Neural progenitor cell (in vitro differentiated cells): Measurements from ENCODE around the gene MOB1A.

Experiments
- EZH2 ChIP-seq: fragments of 200-600 bp; sonication (generic); IDR thresholded peaks from 2 replicates; pipeline ENCODE4 v1.6.1; 2017; ENCODE audit warnings: antibody characterized with exemption, mild to moderate bottlenecking, moderate library complexity
- EZH2phosphoT487 ChIP-seq: fragments of 200-600 bp; sonication (generic); IDR thresholded peaks from 2 replicates; pipeline ENCODE4 v1.6.1; 2017; ENCODE audit warnings: antibody characterized with exemption
- TF ChIP-seq, protein P1 (sequence below): fragments of 200-600 bp; sonication (generic); IDR thresholded peaks from 2 replicates; pipeline ENCODE4 v1.5.1; 2017; ENCODE audit warnings: antibody characterized with exemption, mild to moderate bottlenecking

DNA sequence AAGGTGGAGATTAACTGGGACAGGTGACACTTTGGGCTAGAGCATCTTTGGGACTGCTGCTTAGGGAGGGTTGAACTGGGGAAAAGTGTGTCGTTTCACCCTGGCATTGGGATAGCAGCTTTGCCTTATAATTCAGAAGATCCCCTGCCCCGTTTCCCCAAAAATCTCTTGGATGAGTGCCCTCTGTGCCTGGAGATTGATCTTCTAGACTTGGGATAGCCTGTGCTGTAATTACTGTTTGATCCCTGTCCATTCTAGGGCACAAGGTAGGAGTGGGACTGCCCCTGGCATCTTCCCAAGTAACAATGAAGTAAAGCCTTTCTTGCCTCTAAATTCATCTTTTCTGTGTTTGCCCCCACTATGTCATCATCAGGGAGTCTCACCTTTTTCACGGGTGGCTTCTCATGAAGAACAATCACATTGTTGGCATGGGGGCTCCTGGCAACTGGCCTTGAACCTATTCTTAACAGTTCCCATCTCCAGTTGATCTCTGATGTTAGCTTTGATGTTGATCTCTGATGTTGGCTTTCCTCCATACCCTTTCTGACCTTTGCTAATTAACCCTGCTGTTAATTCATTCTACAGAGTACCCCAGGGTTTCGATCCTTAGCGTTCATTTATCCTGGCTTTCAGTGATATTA lies 41.3 kb upstream of the MOB1A start:
- TF ChIP-seq EZH2 (no peak), EZH2phosphoT487 (no peak)
- TF ChIP-seq, protein P1, sequence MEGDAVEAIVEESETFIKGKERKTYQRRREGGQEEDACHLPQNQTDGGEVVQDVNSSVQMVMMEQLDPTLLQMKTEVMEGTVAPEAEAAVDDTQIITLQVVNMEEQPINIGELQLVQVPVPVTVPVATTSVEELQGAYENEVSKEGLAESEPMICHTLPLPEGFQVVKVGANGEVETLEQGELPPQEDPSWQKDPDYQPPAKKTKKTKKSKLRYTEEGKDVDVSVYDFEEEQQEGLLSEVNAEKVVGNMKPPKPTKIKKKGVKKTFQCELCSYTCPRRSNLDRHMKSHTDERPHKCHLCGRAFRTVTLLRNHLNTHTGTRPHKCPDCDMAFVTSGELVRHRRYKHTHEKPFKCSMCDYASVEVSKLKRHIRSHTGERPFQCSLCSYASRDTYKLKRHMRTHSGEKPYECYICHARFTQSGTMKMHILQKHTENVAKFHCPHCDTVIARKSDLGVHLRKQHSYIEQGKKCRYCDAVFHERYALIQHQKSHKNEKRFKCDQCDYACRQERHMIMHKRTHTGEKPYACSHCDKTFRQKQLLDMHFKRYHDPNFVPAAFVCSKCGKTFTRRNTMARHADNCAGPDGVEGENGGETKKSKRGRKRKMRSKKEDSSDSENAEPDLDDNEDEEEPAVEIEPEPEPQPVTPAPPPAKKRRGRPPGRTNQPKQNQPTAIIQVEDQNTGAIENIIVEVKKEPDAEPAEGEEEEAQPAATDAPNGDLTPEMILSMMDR: no peak
